ENCODE results near the gene OR6C75. TPM values are rescaled to one million over a fixed set of nuclear protein-coding genes. Genes with fewer than 3 reads are reported as not detected.
"Not testable (repeated sequence)": the region's sequence is repeated elsewhere in the genome, so short reads cannot be mapped to it uniquely, and the experiment has no call there.

Gene OR6C75
- total RNA-seq, 4 donors from 2014 or later, result not detected

DNA sequence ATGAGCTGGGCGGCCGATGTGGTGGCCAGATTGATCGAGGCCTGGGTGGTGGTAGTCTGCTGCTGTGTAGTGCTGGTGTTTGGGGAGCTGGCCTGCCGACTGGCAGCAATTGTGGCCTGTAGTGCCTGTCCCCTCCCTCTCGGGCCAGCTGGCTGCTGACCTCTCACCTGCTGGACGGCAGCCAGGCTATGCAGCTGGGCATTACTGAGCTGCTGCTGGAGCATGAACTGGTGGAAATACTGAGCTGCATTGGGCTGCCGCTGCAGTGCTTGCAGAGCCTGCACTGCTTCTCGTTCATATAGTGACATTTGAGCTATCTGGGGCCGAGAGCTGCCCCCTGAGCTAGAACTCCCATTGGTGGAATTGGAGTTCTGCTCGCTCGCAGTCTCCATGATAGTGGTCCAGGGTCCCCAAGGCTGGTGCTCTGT, 51.6 kb downstream of the OR6C75 start:
- H3K9me3 ChIP-seq; H3K4me3 ChIP-seq; in situ Hi-C loops (cut with MboI; ENCODE audit: low pct_ligation_motif_present in 1 of 4, low pct_unique_long_range_greater_than_20kb in 1 of 4, low sequenced_read_pairs in 3 of 4); intact Hi-C loops (cut with DNase I; ENCODE audit: low total_unique reads); H3K36me3 ChIP-seq; H3K27me3 ChIP-seq; H3K4me1 ChIP-seq; DNase-seq; H3K27ac ChIP-seq: not testable (repeated sequence)
- WGBS, 2 donors (ENCODE audit: low coverage in 1 of 2), result 58% methylated on average over 11 of the region's 11 CpGs; no CpG with 5 or more reads in 1 of the 2 donors

DNA sequence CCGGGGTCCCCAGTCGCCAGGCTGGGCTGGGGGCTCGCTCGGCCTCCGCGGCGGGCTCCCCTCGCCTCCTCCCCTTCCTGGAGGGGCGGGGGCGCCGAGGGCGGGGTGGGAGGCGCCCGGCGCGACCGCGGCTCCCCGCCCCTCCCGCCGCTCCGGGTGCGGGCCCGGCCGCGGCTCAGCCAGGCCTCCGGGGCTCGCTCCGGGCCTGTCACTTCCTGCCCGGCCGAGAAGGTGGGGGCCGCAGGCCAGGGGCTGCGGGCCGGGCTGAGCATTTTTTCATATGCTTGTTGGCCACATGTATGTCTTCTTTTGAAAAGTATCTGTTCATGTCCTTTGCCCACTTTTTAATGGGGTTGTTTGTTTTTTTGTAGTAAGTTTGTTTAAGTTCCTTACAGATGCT, 52.1 kb downstream of the OR6C75 start:
- H3K36me3 ChIP-seq; H3K4me3 ChIP-seq; H3K4me1 ChIP-seq; DNase-seq; H3K27ac ChIP-seq; H3K27me3 ChIP-seq; H3K9me3 ChIP-seq; in situ Hi-C loops (cut with MboI; ENCODE audit: low pct_ligation_motif_present in 1 of 4, low pct_unique_long_range_greater_than_20kb in 1 of 4, low sequenced_read_pairs in 3 of 4); intact Hi-C loops (cut with DNase I; ENCODE audit: low total_unique reads): not testable (repeated sequence)
- WGBS, 2 donors (ENCODE audit: low coverage in 1 of 2), result 8% methylated on average over 8 of the region's 34 CpGs; no CpG with 5 or more reads in 1 of the 2 donors

DNA sequence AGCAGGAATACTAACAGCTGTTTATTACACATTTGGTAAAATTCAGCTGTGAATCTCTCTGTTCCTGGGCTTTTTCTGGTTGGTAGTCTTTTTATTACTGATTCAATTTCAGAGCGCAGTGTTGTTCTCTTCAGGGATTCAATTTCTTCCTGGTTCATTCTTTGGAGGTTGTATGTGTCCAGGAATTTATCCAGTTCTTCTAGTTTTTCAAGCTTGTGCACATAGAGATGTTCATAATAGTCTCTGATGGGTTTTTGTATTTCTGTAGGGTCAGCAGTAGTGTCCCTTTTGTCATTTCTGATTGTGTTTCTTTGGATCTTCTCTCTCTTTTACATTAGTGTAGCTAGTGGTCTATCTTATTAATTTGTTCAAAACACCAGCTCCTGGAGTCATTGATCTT, 54.2 kb downstream of the OR6C75 start:
- Histone ChIP-seq H3K4me3 (no peak overlapping the region), H3K36me3 (no peaks in the 10 kb centered on the region), H3K9me3 (no peaks in the 10 kb centered on the region), H3K4me1 (peaks cover 0 to 5% (median 1%) of the 10 kb centered on the region in 4 donors), H3K27ac (no peak overlapping the region), H3K27me3 (no peaks in the 10 kb centered on the region)
- in situ Hi-C loops (cut with MboI; ENCODE audit: low pct_ligation_motif_present in 1 of 4, low pct_unique_long_range_greater_than_20kb in 1 of 4, low sequenced_read_pairs in 3 of 4), result no loop called here
- DNase-seq, result no peak
- WGBS, 2 donors (ENCODE audit: low coverage in 1 of 2), result 96 to 100% methylated on average over 1 of the region's 1 CpG
- intact Hi-C loops (cut with DNase I; ENCODE audit: low total_unique reads), result no loop called here
- TF ChIP-seq POLR2A (IDR thresholded peaks at IDR 0.05) (no peak), POLR2AphosphoS5 (IDR thresholded peaks at IDR 0.05) (no peak), EP300 (IDR thresholded peaks at IDR 0.05; ENCODE audit: low read depth) (no peak)
- TF ChIP-seq, protein P1, sequence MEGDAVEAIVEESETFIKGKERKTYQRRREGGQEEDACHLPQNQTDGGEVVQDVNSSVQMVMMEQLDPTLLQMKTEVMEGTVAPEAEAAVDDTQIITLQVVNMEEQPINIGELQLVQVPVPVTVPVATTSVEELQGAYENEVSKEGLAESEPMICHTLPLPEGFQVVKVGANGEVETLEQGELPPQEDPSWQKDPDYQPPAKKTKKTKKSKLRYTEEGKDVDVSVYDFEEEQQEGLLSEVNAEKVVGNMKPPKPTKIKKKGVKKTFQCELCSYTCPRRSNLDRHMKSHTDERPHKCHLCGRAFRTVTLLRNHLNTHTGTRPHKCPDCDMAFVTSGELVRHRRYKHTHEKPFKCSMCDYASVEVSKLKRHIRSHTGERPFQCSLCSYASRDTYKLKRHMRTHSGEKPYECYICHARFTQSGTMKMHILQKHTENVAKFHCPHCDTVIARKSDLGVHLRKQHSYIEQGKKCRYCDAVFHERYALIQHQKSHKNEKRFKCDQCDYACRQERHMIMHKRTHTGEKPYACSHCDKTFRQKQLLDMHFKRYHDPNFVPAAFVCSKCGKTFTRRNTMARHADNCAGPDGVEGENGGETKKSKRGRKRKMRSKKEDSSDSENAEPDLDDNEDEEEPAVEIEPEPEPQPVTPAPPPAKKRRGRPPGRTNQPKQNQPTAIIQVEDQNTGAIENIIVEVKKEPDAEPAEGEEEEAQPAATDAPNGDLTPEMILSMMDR (IDR thresholded peaks at IDR 0.05), result no peak

Other genes with a start within 250 kb of the OR6C75 start
- gene OR9K2, start 236.6 kb upstream of the OR6C75 start, total RNA-seq, result not detected
- gene OR10A7, start 141.9 kb upstream of the OR6C75 start, total RNA-seq, result not detected
- gene OR6C74, start 118.4 kb upstream of the OR6C75 start, total RNA-seq, result not detected
- gene OR6C6, start 66.4 kb upstream of the OR6C75 start, total RNA-seq, result not detected
- gene OR6C1, start 48.6 kb upstream of the OR6C75 start, total RNA-seq, result not detected
- gene OR6C3, start 32.2 kb upstream of the OR6C75 start, total RNA-seq, result not detected
- not detected for gene OR6C65, start 37.6 kb downstream of the OR6C75 start, total RNA-seq
- not detected for gene OR6C76, start 63.3 kb downstream of the OR6C75 start, total RNA-seq
- gene OR6C2, start 81.1 kb downstream of the OR6C75 start, total RNA-seq, result under 1 TPM in 1 of 4 donors, not detected in 3; 0.60 TPM
- gene OR6C70, start 107.2 kb downstream of the OR6C75 start, total RNA-seq, result not detected
- gene OR6C68, start 129.4 kb downstream of the OR6C75 start, total RNA-seq, result not detected
- not detected for gene OR6C4, start 186.6 kb downstream of the OR6C75 start, total RNA-seq
- gene OR2AP1, start 209.5 kb downstream of the OR6C75 start, total RNA-seq, result not detected

Data from transverse colon (tissue), 4 donors.